Endodermal cell (in vitro differentiated cells): ENCODE measurements around the gene HEMGN. TPM values are rescaled to one million over a fixed set of nuclear protein-coding genes. Genes with fewer than 3 reads are reported as not detected.

Experiments
- DNase-seq: peaks from one replicate; pipeline ENCODE4 v3.0.0-alpha.2; 2017
- H3K27ac ChIP-seq: 2 replicates; pipeline ENCODE4 v1.5.1; 2013; ENCODE audit warnings: mild to moderate bottlenecking, low read depth, low read length, moderate library complexity
- H3K27me3 ChIP-seq: 2 replicates; pipeline ENCODE4 v1.6.1; 2013; ENCODE audit warnings: mild to moderate bottlenecking, low read length, moderate library complexity; ENCODE audit not compliant: insufficient read depth, control insufficient read depth, poor library complexity, severe bottlenecking
- H3K36me3 ChIP-seq: 2 replicates; pipeline ENCODE4 v1.7.0; 2013; ENCODE audit warnings: mild to moderate bottlenecking, low read length, moderate library complexity; ENCODE audit not compliant: control insufficient read depth, insufficient read depth
- H3K4me1 ChIP-seq: one replicate; pipeline ENCODE4 v1.7.0; 2013; ENCODE audit warnings: low read length; ENCODE audit not compliant: control insufficient read depth, insufficient read depth
- H3K4me3 ChIP-seq: 2 replicates; pipeline ENCODE4 v1.5.1; 2013; ENCODE audit warnings: mild to moderate bottlenecking, low read length, moderate library complexity
- H3K9ac ChIP-seq: 2 replicates; pipeline ENCODE4 v1.6.1; 2013; ENCODE audit warnings: mild to moderate bottlenecking, low read length, moderate library complexity; ENCODE audit not compliant: poor library complexity, severe bottlenecking; ENCODE audit errors: extremely low read depth
- H3K9me3 ChIP-seq: 2 replicates; pipeline ENCODE4 v1.6.1; 2013; ENCODE audit warnings: mild to moderate bottlenecking, low read length, moderate library complexity; ENCODE audit not compliant: control insufficient read depth
- H3K27ac Mint-ChIP-seq: 2 replicates; pipeline ENCODE4 v1.8.0; 2020; ENCODE audit warnings: mixed read lengths
- H3K27me3 Mint-ChIP-seq: 2 replicates; pipeline ENCODE4 v1.8.0; 2021; ENCODE audit warnings: mild to moderate bottlenecking, mixed read lengths; ENCODE audit not compliant: insufficient read depth
- H3K36me3 Mint-ChIP-seq: 2 replicates; pipeline ENCODE4 v1.8.0; 2020; ENCODE audit warnings: low read depth, mixed read lengths
- H3K4me1 Mint-ChIP-seq: 2 replicates; pipeline ENCODE4 v1.8.0; 2020; ENCODE audit warnings: mixed read lengths
- H3K4me3 Mint-ChIP-seq: 2 replicates; pipeline ENCODE4 v1.8.0; 2020; ENCODE audit warnings: mild to moderate bottlenecking, moderate library complexity, mixed read lengths
- H3K9me3 Mint-ChIP-seq: 2 replicates; pipeline ENCODE4 v1.8.0; 2020; ENCODE audit warnings: mild to moderate bottlenecking, mixed read lengths
- CTCF ChIP-seq: fragments of 200-600 bp; sonication (generic); conservative IDR thresholded peaks from 2 replicates; pipeline ENCODE4 v1.5.0; 2021; ENCODE audit warnings: antibody characterized with exemption, mild to moderate bottlenecking
- WGBS, 2 experiments: methylation state at CpG; one replicate each; pipeline versions ENCODE4 v1.1.5 to v1.1.7; 2013; ENCODE audit warnings: missing lambda C conversion rate in 2 of 2, mixed read lengths in 1 of 2; ENCODE audit not compliant: insufficient coverage in 1 of 2, insufficient read length in 1 of 2; 5-methylcytosine and 5-hydroxymethylcytosine counted together
- total RNA-seq, 2 donors: library from RNA; stranded (reverse); fragmentation: NEBNext Ultra II Directional in 1 of 2; extraction: Animal tissue kit (Norgen Biotek cat#: 25700) in 1 of 2; gene quantifications; 2 replicates in 1 of 2; 3 replicates in 1 of 2; pipeline ENCODE4 v1.2.1, GENCODE V29; 2021

HEMGN gene
- total RNA-seq, 2 donors from 2014 or later, result not detected

- no peak overlapping the region for H3K4me3 Mint-ChIP-seq
- TF ChIP-seq CTCF, result no peak
- WGBS, 2 experiments, result 74 to 77% methylated on average over 3 to 4 of the region's 4 CpGs
- peaks cover 3% of the 10 kb centered on the region for H3K36me3 Mint-ChIP-seq
- H3K27ac Mint-ChIP-seq, result no peak overlapping the region
- Histone ChIP-seq H3K4me3 (no peak overlapping the region), H3K9me3 (no peaks in the 10 kb centered on the region), H3K4me1 (no peaks in the 10 kb centered on the region), H3K27me3 (peaks cover 50% of the 10 kb centered on the region), H3K27ac (no peak overlapping the region), H3K9ac (no peak overlapping the region), H3K36me3 (no peaks in the 10 kb centered on the region)
- peaks cover 8% of the 10 kb centered on the region for H3K4me1 Mint-ChIP-seq
- no peak for DNase-seq
- peaks cover 47% of the 10 kb centered on the region for H3K27me3 Mint-ChIP-seq
- peaks cover 2% of the 10 kb centered on the region for H3K9me3 Mint-ChIP-seq
Measured at GRCh38 chr9:97924386-97924785, 13.6 kb downstream of the HEMGN start.

GRCh38 chr9:97923529-97924108 is 14.4 kb downstream of the HEMGN start:
- peaks cover 3% of the 10 kb centered on the region for H3K36me3 Mint-ChIP-seq
- Histone ChIP-seq H3K4me1 (no peaks in the 10 kb centered on the region), H3K36me3 (no peaks in the 10 kb centered on the region), H3K9me3 (no peaks in the 10 kb centered on the region), H3K4me3 (peak overlapping the region; percentile 87), H3K27ac (no peak overlapping the region), H3K27me3 (peaks cover 43% of the 10 kb centered on the region), H3K9ac (no peak overlapping the region)
- peaks cover 43% of the 10 kb centered on the region for H3K27me3 Mint-ChIP-seq
- DNase-seq, result peak; percentile 82
- H3K9me3 Mint-ChIP-seq, result peaks cover 2% of the 10 kb centered on the region
- WGBS, 2 experiments, result 4 to 8% methylated on average over 2 to 8 of the region's 8 CpGs
- peak; percentile 89 for TF ChIP-seq CTCF
- H3K4me3 Mint-ChIP-seq, result peak overlapping the region; percentile 64
- H3K27ac Mint-ChIP-seq, result no peak overlapping the region
- peaks cover 8% of the 10 kb centered on the region for H3K4me1 Mint-ChIP-seq

- Histone ChIP-seq H3K27ac (peak within 1 kb of the TSS; percentile 92), H3K4me1 (no peaks in the 10 kb centered on the region), H3K27me3 (peaks cover 28% of the 10 kb centered on the region), H3K9ac (peak within 1 kb of the TSS; percentile 87), H3K9me3 (no peaks in the 10 kb centered on the region), H3K4me3 (peak within 1 kb of the TSS; percentile 87), H3K36me3 (no peaks in the 10 kb centered on the region)
- Mint-ChIP-seq H3K27ac (peak within 1 kb of the TSS; percentile 97), H3K4me3 (peak within 1 kb of the TSS; percentile 64), H3K4me1 (peaks cover 8% of the 10 kb centered on the region), H3K27me3 (peaks cover 36% of the 10 kb centered on the region), H3K36me3 (peaks cover 4% of the 10 kb centered on the region), H3K9me3 (peaks cover 2% of the 10 kb centered on the region)
- peak; percentile 98 for DNase-seq
- WGBS, 2 experiments, result 3 to 4% methylated on average over 23 to 54 of the region's 54 CpGs
- peak; percentile 91 for TF ChIP-seq CTCF
Measured at GRCh38 chr9:97921959-97922724, 15.8 kb downstream of the HEMGN start, which contains the start of gene TRMO. Gene TRMO, minus strand, starts transcription at chr9:97922500. Its CDS starts 7 bp downstream, at chr9:97922493.
